Measurements from ENCODE around the gene DNMT3A.

DNA sequence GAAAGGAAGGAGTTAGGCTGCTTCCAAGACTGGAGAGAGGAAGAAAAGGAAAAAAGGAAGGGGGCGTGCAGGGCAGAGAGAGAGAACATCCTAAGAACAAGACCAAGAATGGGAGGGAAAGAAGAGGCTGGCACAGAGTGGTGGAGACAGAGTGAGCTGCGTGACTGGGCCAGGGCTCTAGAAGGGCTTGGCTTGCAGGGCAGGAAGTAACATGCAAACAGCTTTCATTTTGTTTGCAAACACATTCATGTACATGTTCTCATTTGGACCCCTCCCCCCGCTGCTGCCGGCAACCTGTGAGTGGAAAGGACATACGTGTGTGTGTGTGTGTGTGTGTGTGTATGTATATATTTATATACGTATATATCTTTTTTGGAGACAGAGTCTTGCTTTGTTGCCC lies 46.8 kb upstream of the DNMT3A start:
- TF ChIP-seq, protein P1, sequence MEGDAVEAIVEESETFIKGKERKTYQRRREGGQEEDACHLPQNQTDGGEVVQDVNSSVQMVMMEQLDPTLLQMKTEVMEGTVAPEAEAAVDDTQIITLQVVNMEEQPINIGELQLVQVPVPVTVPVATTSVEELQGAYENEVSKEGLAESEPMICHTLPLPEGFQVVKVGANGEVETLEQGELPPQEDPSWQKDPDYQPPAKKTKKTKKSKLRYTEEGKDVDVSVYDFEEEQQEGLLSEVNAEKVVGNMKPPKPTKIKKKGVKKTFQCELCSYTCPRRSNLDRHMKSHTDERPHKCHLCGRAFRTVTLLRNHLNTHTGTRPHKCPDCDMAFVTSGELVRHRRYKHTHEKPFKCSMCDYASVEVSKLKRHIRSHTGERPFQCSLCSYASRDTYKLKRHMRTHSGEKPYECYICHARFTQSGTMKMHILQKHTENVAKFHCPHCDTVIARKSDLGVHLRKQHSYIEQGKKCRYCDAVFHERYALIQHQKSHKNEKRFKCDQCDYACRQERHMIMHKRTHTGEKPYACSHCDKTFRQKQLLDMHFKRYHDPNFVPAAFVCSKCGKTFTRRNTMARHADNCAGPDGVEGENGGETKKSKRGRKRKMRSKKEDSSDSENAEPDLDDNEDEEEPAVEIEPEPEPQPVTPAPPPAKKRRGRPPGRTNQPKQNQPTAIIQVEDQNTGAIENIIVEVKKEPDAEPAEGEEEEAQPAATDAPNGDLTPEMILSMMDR (IDR thresholded peaks at IDR 0.05) = no peak
- TF ChIP-seq POLR2A (IDR thresholded peaks at IDR 0.05) (no peak), POLR2AphosphoS5 (IDR thresholded peaks at IDR 0.05) (no peak), EP300 (IDR thresholded peaks at IDR 0.05) (no peak)
